Measurements from ENCODE around the gene TTLL11. TPM values are rescaled to one million over a fixed set of nuclear protein-coding genes. Genes with fewer than 3 reads are reported as not detected.
A peak's percentile ranks its signal among the peaks of the same experiment; 100 is the strongest.

TTLL11 gene
- total RNA-seq, 6 experiments from 2014 or later: 3.2 to 5.2 (median 4.1) TPM

DNA sequence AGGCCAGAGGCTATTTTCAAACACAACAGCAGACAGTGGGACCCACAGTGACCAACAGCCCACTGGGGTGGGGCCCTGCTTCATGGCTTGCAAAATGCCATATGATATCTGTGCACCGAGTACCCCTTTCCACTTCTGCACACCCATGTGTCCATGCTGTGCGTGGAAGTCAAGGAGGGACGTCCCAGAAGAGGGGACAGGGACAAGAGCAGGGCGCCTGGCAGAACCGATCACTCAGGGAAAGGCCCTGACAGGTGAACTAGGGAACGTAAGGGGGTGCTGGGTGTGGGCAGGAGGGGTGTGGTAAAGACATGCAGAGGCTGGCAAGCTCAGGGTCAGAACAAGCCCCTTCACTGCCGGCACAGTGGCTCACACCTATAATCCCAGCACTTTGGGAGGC lies 7.6 kb upstream of the TTLL11 start:
- Histone ChIP-seq H3K4me1 (no peaks in the 10 kb centered on the region), H3K27me3 (no peaks in the 10 kb centered on the region), H3K27ac (no peak overlapping the region), H3K4me3 (no peak overlapping the region), H3K36me3 (no peaks in the 10 kb centered on the region), H3K9me3 (no peaks in the 10 kb centered on the region)
- DNase-seq (peak in 1 of 3 donors; percentile 11), ATAC-seq (no peak)
- TF ChIP-seq, protein P1, sequence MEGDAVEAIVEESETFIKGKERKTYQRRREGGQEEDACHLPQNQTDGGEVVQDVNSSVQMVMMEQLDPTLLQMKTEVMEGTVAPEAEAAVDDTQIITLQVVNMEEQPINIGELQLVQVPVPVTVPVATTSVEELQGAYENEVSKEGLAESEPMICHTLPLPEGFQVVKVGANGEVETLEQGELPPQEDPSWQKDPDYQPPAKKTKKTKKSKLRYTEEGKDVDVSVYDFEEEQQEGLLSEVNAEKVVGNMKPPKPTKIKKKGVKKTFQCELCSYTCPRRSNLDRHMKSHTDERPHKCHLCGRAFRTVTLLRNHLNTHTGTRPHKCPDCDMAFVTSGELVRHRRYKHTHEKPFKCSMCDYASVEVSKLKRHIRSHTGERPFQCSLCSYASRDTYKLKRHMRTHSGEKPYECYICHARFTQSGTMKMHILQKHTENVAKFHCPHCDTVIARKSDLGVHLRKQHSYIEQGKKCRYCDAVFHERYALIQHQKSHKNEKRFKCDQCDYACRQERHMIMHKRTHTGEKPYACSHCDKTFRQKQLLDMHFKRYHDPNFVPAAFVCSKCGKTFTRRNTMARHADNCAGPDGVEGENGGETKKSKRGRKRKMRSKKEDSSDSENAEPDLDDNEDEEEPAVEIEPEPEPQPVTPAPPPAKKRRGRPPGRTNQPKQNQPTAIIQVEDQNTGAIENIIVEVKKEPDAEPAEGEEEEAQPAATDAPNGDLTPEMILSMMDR (IDR thresholded peaks at IDR 0.05): no peak
- TF ChIP-seq POLR2A (IDR thresholded peaks at IDR 0.05): no peak
- intact Hi-C loops (cut with DNase I): loop anchor here in 1 of 2 donors (5.0 kb wide), 1 partner anchor 712 kb away; no protein-coding TSS in a partner anchor
- WGBS (ENCODE audit: insufficient coverage, low coverage, low lambda C conversion rate, missing lambda C conversion rate): 62% methylated on average over 2 of the region's 7 CpGs

DNA sequence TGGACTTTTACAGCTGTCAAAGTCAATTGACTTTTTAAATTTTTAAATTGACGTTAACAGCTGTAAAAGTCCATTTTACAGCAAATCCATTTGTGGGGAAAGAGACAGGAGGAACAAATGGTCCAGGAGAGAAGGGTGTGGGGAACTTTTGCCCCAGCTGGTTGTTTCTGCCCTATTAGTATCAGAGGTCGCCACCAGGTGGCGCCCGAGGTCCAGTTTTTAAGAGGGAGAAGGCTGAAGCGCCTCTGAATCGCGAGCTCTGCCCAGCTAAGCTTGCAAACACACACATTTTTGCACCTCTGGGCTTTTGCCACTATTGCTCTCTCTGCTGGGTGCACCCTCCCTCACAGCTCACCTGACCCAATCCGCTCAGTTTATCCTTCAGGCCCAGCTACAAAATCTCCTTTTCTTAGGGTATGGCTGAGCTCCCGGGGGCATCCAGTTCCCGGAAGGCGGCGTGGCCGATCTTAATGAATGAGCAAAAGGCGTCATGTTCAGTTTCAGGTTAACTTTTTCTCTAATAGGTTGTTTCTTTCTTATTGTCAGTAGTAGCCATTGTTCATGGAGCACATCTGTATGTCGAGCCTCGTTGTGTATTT lies 6.3 kb upstream of the TTLL11 start:
- Histone ChIP-seq H3K36me3 (no peaks in the 10 kb centered on the region), H3K9me3 (no peaks in the 10 kb centered on the region), H3K27ac (no peak overlapping the region), H3K27me3 (no peaks in the 10 kb centered on the region), H3K4me1 (no peaks in the 10 kb centered on the region), H3K4me3 (no peak overlapping the region)
- peak; percentile 82 to 87 (median 85) for DNase-seq
- intact Hi-C loops (cut with DNase I): no loop called here
- TF ChIP-seq POLR2A (IDR thresholded peaks at IDR 0.05): no peak
- TF ChIP-seq, protein P1 (IDR thresholded peaks at IDR 0.05): peak; percentile 71 to 87 (median 82)
- peak; percentile 92 to 98 (median 95) for ATAC-seq
- 37% methylated on average over 16 of the region's 16 CpGs for WGBS (ENCODE audit: insufficient coverage, low coverage, low lambda C conversion rate, missing lambda C conversion rate)

- H3K27me3 ChIP-seq: no peaks in the 10 kb centered on the region
- intact Hi-C loops (cut with DNase I): no loop called here
- H3K4me3 ChIP-seq: no peak overlapping the region
- DNase-seq: no peak
- H3K9me3 ChIP-seq: no peaks in the 10 kb centered on the region
- ATAC-seq: no peak
- no peak overlapping the region for H3K27ac ChIP-seq
- peaks cover 0 to 4% (median 0%) of the 10 kb centered on the region in 4 donors for H3K4me1 ChIP-seq
- TF ChIP-seq POLR2A (IDR thresholded peaks at IDR 0.05): no peak
- TF ChIP-seq, protein P1 (IDR thresholded peaks at IDR 0.05): no peak
- no peaks in the 10 kb centered on the region for H3K36me3 ChIP-seq
- WGBS (ENCODE audit: insufficient coverage, low coverage, low lambda C conversion rate, missing lambda C conversion rate): 35% methylated on average over 8 of the region's 8 CpGs
Observed at GRCh38 chr9:122097679-122098315, 4.7 kb upstream of the TTLL11 start.

DNA sequence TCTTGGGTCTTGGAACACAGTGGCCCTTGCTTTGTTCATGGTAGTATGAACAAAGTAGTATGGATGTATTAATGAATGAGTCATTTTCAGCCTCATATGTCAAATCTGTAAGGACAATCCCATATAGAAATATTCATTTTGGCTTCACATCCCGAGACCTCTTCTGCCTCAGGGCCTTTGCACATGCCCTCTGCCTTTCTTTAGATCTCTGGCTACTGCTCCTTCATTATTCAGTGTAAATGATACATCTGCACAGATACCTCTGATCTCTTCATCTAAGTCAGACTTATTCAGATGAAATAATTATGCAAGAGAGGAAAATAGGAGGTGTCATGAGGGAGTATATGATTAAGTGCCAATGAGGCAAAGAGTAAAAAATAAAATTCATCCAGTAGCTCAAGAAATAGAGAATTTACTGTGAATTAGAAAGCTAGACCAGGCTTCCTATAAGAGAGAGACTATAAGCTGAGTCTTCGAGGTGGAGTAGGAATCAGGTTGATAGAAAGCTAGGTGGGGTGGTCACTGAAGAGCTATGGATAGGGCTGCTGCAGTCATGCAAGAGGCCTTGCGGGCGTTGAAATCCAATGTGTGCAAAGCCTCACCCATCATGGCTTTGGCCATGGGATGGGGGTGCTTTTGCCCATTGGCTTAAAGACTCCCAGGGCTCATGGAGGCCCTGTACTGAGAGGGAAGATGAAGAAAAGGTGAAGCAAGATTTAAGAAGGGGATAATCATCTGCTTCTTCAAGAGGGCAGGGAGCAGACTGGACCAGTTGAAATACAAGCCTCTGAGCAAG lies 3.7 kb upstream of the TTLL11 start:
- 79% methylated on average over 4 of the region's 4 CpGs for WGBS (ENCODE audit: insufficient coverage, low coverage, low lambda C conversion rate, missing lambda C conversion rate)
- Histone ChIP-seq H3K4me3 (no peak overlapping the region), H3K9me3 (no peaks in the 10 kb centered on the region), H3K4me1 (peaks cover 0 to 12% (median 3%) of the 10 kb centered on the region in 4 donors), H3K27me3 (no peaks in the 10 kb centered on the region), H3K27ac (no peak overlapping the region), H3K36me3 (no peaks in the 10 kb centered on the region)
- ATAC-seq (no peak), DNase-seq (no peak)
- intact Hi-C loops (cut with DNase I): no loop called here
- TF ChIP-seq POLR2A (IDR thresholded peaks at IDR 0.05): no peak
- TF ChIP-seq, protein P1 (IDR thresholded peaks at IDR 0.05): no peak

All from right lobe of liver (tissue), 6 donors.